GM12891 (cell line): ENCODE measurements around the gene HLTF.

Experiments
- DNase-seq: peaks from one replicate; pipeline ENCODE4 v3.0.0; 2011; ENCODE audit warnings: low spot score; ENCODE audit not compliant: insufficient read length
- FAIRE-seq: peaks from 2 replicates; lab custom pipeline; 2011; peaks lifted over from hg19 to GRCh38; lab: Jason Lieb, UNC
- PAX5 ChIP-seq: IDR thresholded peaks from 2 replicates; pipeline ENCODE4 v1.6.1; 2011; ENCODE audit warnings: low read length, moderate library complexity, mild to moderate bottlenecking; ENCODE audit not compliant: insufficient read depth, severe bottlenecking
- POLR2A ChIP-seq: IDR thresholded peaks from 2 replicates; pipeline ENCODE4 v1.6.1; 2011; ENCODE audit warnings: low read depth, low read length, control low read depth
- POLR2AphosphoS5 ChIP-seq: IDR thresholded peaks from 2 replicates; pipeline ENCODE4 v1.6.1; 2011; ENCODE audit warnings: low read depth, low read length, control low read depth
- POU2F2 ChIP-seq: IDR thresholded peaks from 2 replicates; pipeline ENCODE4 v1.6.1; 2011; ENCODE audit warnings: low read depth, mild to moderate bottlenecking, control low read depth, low read length, moderate library complexity
- SPI1 ChIP-seq: IDR thresholded peaks from 2 replicates; pipeline ENCODE4 v1.6.1; 2011; ENCODE audit warnings: low read depth, low read length, control low read depth
- TAF1 ChIP-seq: IDR thresholded peaks from 2 replicates; pipeline ENCODE4 v1.6.1; 2011; ENCODE audit warnings: low read depth, low read length, control low read depth

Gene HLTF

DNA sequence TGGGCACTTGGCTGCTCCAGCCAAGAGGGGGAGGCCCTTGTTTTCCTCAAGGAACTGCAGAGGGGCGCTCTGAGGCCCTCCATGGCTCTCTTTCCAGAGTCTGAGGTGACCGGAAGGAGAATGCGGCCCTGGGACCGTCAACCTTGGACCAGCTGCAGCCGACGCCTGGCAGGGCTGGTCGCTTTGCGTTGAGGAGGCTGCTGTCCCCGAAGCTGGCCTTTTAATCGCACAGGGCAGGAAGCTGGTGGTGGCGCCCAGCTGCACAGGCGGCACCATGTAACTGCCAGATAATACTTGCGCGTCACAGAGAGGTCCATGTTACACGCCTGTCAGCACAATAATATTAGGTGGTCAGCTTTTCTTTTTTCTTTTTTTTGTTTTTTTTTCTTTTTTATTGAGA is 875 bp upstream of the HLTF start:
- DNase-seq (no peak), FAIRE-seq (no peak)
- TF ChIP-seq TAF1 (no peak), POLR2A (no peak), SPI1 (no peak), POU2F2 (no peak), POLR2AphosphoS5 (no peak)

DNA sequence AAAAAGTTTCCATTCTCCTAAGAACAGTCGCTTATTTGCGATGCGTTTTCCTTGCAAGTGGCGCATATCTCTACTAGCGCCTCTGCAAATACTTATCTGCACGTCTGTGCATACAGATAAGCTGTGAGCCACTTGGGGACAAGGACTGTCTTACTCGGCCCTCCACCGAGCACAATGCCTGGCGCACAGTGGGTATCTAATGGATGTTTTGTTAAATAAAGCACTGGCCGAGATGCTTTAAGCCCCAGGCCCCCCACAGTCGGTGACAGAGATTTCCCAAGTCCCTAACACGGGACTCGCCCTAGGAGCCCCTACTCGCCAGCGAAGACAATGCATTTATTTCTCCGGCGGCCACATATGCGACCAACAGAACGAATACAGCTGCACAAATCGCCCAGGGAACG is 503 bp downstream of the HLTF start:
- DNase-seq (no peak), FAIRE-seq (peak; percentile 82)
- no peak for TF ChIP-seq PAX5
- TF ChIP-seq POLR2AphosphoS5: no peak; the same call in 1 of the 2 replicates
- TF ChIP-seq POU2F2: no peak
- TF ChIP-seq POLR2A: no peak
- TF ChIP-seq TAF1: no peak
- TF ChIP-seq SPI1: no peak

DNA sequence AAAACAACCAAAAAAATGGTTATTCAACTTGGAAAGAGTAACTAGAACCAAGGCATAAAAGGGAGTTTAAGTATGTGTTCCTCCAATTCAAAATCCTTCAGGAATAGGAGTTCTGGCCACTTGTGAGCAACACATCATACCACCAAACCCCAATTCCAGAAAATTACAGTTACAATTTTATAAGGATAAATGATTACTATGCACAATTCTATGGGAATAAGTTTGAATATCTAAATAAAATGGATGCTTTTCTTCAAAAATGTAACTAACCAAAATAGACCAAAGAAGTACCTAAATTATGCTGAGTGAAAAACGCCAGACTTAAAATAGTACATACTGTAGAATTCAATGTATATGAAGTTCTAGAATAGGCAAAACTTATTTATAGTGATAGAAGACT is 4.6 kb downstream of the HLTF start:
- DNase-seq: no peak
- TF ChIP-seq POLR2AphosphoS5 (no peak), POU2F2 (no peak), TAF1 (no peak), PAX5 (no peak), POLR2A (no peak), SPI1 (no peak)
- no peak for FAIRE-seq

DNA sequence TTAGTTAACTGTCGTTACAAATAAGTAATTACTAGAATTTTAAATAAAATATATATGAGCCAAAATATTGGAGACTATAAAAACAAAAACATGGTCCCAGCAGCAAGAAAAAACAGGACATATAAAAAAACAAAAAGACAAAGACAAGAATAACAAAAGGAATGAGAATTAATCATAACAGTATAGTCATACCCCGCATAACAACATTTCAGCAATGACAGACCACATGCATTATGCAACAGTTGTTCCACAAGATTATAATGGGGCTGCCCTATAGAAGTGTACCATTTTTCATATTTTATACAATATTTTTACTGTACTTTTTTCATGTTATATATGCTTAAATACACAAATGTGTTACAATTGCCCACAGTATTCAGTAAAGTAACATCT is 5.6 kb downstream of the HLTF start:
- TF ChIP-seq SPI1: no peak
- no peak for TF ChIP-seq POLR2A
- TF ChIP-seq PAX5: no peak
- no peak for TF ChIP-seq TAF1
- TF ChIP-seq POLR2AphosphoS5: no peak
- no peak for TF ChIP-seq POU2F2
- DNase-seq (no peak), FAIRE-seq (no peak)

DNA sequence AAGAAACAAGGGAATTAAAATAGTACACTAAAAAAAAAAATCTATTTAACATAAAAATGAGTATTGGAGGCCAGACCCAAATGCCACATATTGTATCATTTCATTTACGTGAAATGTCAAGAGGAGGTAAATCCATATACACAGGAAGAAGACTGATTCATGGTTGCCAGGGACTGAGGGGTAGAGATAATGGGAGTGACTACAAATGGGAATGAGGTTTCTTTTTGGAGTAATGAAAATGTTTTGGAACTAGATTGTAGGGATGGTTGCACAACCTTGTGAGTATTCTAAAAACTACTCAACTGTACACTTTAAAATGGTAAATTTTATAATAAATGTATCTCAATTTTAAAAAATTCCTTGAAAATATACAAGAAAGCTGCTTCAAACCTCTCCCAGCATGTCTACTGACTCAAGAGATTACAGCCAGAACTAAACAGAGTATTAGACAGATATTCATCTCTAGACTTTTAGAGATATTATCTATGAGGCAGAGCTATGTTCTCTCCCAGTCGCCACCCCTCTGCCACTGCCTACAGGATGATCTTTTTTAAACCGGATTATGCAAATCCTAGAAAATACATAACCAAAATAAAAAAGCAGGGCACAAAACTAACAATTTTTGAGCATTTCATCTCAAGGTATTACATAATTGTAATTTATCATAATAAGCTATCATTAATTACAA is 6.2 kb downstream of the HLTF start:
- DNase-seq (no peak), FAIRE-seq (no peak)
- TF ChIP-seq POLR2AphosphoS5: no peak
- TF ChIP-seq POU2F2: no peak
- TF ChIP-seq POLR2A: no peak
- no peak for TF ChIP-seq SPI1
- TF ChIP-seq PAX5: no peak
- TF ChIP-seq TAF1: no peak

DNA sequence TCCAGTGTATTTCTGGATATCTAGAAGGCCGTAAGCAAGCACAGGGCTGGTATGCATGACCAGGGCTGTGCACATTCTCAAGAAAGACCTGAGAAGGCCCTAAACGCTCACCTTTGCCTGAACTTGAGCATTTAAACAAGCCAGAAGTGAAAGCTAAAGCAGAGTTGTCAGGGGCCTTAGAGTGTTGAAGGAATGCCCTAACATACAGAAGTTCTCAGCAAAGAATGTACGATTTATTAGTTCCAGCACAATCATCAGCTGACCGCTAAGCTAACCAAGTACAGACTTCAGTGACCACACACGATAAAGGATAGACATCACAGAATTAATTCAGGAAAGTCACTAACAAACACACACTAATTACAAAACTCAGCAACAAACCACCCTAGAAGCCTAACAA is 8.7 kb downstream of the HLTF start:
- TF ChIP-seq SPI1: no peak
- no peak for TF ChIP-seq TAF1
- no peak for TF ChIP-seq POU2F2
- TF ChIP-seq POLR2A: no peak
- no peak for TF ChIP-seq POLR2AphosphoS5
- DNase-seq (no peak), FAIRE-seq (no peak)

DNA sequence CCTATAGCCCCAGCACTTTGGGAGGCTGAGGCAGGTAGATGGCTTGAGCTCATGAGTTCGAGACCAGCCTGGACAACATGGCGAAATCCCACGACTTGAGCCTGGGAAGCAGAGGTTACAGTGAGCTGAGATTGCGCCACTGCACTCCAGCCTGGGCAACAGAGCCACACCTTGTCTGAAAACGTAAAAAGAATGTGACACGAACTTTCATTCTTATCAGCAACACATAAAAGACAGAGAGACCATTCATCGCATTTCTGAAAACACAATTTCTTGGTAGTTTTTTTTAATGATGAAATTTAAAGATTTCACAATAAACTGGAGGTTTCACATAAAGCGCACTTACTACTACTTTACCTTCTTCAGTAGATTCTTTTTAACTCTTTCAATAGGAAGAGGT is 18.4 kb downstream of the HLTF start:
- no peak for TF ChIP-seq TAF1
- TF ChIP-seq POLR2AphosphoS5: no peak
- no peak for TF ChIP-seq POLR2A
- no peak for TF ChIP-seq POU2F2
- TF ChIP-seq SPI1: no peak
- TF ChIP-seq PAX5: no peak
- FAIRE-seq: no peak

DNA sequence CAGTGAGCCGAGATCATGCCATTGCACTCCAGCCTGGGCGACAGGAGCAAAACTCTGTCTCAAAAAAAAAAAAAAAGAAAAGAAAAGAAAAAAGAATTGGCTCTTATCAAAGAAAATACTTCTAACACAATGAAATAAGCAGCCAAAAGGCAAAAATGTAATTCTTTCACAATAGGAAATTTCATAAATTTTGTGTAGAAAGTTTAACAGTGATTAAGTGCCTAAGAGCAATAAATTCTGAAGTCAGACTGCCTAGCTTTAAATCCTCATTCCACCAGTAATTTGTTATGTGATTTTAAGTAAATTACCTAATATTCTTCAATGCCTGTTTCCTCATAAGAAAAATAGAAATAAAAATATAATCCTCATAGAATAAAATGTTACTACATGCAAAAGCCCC is 24.6 kb downstream of the HLTF start:
- DNase-seq: no peak
- TF ChIP-seq SPI1 (no peak), TAF1 (no peak), POLR2A (no peak), PAX5 (no peak), POU2F2 (no peak), POLR2AphosphoS5 (no peak)
- no peak for FAIRE-seq

More for the DNA sequence above, 18.4 kb downstream of the HLTF start:
- no peak for DNase-seq

DNA sequence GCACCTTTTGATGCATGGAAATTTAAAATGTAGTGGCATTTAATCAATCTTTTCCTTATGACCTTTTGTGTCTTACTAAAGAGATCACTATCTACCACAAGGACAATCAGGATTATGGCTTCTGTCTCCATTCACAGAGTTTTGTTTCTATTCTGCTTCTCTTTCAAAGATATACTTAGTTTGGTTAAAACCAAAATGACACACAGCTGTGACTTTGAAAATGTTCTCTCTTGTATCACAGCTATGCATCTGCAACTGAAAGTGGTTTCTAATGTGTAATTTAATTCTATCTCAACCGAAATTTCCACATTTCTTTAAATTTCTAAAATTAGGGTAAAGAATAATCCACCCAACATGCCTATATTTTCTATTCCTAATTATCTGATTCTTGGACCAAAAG is 27.7 kb downstream of the HLTF start:
- FAIRE-seq: no peak
- TF ChIP-seq TAF1 (no peak), POU2F2 (no peak), POLR2AphosphoS5 (no peak), POLR2A (no peak), SPI1 (no peak), PAX5 (no peak)
- DNase-seq: no peak

DNA sequence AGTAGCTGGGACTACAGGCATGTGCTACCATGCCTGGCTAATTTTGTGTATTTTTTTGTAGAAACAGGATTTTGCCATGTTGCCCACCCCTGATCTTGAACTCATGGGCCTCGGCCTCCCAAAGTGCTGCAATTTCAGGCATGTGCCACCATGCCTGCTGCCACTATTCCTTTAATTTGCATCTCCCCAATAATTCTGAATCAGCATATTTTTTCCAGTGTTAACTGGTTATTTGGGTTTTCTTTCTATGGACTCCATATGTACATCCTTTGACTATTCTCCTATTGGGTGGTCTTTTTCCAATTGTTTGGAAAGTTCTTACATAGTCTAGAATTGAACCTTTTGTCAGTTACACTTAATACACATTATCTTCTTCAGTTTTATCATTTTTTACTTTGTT is 28.1 kb downstream of the HLTF start:
- DNase-seq: no peak
- no peak for TF ChIP-seq POLR2AphosphoS5
- TF ChIP-seq PAX5: no peak
- no peak for TF ChIP-seq POLR2A
- TF ChIP-seq TAF1: no peak
- TF ChIP-seq POU2F2: no peak
- no peak for TF ChIP-seq SPI1
- no peak for FAIRE-seq
